WTC11 (cell line): ENCODE results near the gene ZNF326. TPM values are rescaled to one million over a fixed set of nuclear protein-coding genes. Genes with fewer than 3 reads are reported as not detected.

Experiments
- ATAC-seq: fragments of 200-7000 bp; cut with Tn5 transposase; 2 replicates; pipeline ENCODE4 v1.10.0; 2021; ENCODE audit warnings: mild to moderate bottlenecking, moderate library complexity
- CTCF ChIA-PET: fragments of 300-600 bp; sonication (Branson Sonifier 250); formaldehyde crosslinking; loops from one replicate; lab custom pipeline; 2021; ENCODE audit warnings: antibody characterized with exemption; lab: Charles Lee
- POLR2A ChIA-PET: fragments of 350-600 bp; sonication (Branson Sonifier 250); formaldehyde crosslinking; loops from one replicate; lab custom pipeline; 2021; ENCODE audit warnings: antibody characterized with exemption; lab: Charles Lee
- DNase-seq: peaks from one replicate; pipeline ENCODE4 v3.0.0; 2021; ENCODE audit warnings: low spot score
- H3K27ac Mint-ChIP-seq: 2 replicates; pipeline ENCODE4 v1.8.0; 2021; ENCODE audit warnings: mixed read lengths
- H3K27me3 Mint-ChIP-seq: 2 replicates; pipeline ENCODE4 v1.8.0; 2021; ENCODE audit warnings: low read depth, mild to moderate bottlenecking, moderate library complexity, mixed read lengths
- H3K36me3 Mint-ChIP-seq: 2 replicates; pipeline ENCODE4 v1.8.0; 2021; ENCODE audit warnings: mixed read lengths
- H3K4me1 Mint-ChIP-seq: 2 replicates; pipeline ENCODE4 v1.8.0; 2022; ENCODE audit warnings: mixed read lengths
- H3K4me3 Mint-ChIP-seq: 2 replicates; pipeline ENCODE4 v1.8.0; 2021; ENCODE audit warnings: mild to moderate bottlenecking, moderate library complexity, mixed read lengths
- H3K9me3 Mint-ChIP-seq: 2 replicates; pipeline ENCODE4 v1.8.0; 2021; ENCODE audit warnings: mixed read lengths
- AFF4 ChIP-seq: sonication (generic); formaldehyde crosslinking; IDR thresholded peaks from 2 replicates; pipeline ENCODE4 v1.8.1; 2023; ENCODE audit warnings: mild to moderate bottlenecking, missing genetic modification reagents, borderline replicate concordance
- ARID4B ChIP-seq: sonication (generic); formaldehyde crosslinking; IDR thresholded peaks from 2 replicates; pipeline ENCODE4 v1.8.0; 2023; ENCODE audit warnings: missing genetic modification reagents, mild to moderate bottlenecking, borderline replicate concordance
- ATF3 ChIP-seq: sonication (generic); formaldehyde crosslinking; conservative IDR thresholded peaks from 2 replicates; pipeline ENCODE4 v1.8.1; 2022; ENCODE audit warnings: mild to moderate bottlenecking, missing genetic modification reagents
- ATF6 ChIP-seq: sonication (generic); formaldehyde crosslinking; IDR thresholded peaks from 2 replicates; pipeline ENCODE4 v1.8.1; 2023; ENCODE audit warnings: mild to moderate bottlenecking, missing genetic modification reagents
- GTF2I ChIP-seq: fragments of 250-450 bp; sonication (Bioruptor Pico); conservative IDR thresholded peaks from 2 replicates; pipeline ENCODE4 v1.4.0; 2021; ENCODE audit warnings: mild to moderate bottlenecking
- MAX ChIP-seq: sonication (generic); formaldehyde crosslinking; IDR thresholded peaks from 2 replicates; pipeline ENCODE4 v1.8.0; 2022; ENCODE audit warnings: mild to moderate bottlenecking, missing genetic modification reagents
- RORB ChIP-seq: fragments of 250-450 bp; sonication (Bioruptor Pico); IDR thresholded peaks from 2 replicates; pipeline ENCODE4 v1.9.0; 2021; ENCODE audit warnings: mild to moderate bottlenecking
- SOX15 ChIP-seq: fragments of 250-450 bp; sonication (Bioruptor Pico); IDR thresholded peaks from 2 replicates; pipeline ENCODE4 v1.9.0; 2021; ENCODE audit warnings: mild to moderate bottlenecking
- TP53 ChIP-seq: sonication (generic); formaldehyde crosslinking; IDR thresholded peaks from 2 replicates; pipeline ENCODE4 v1.8.1; 2023; ENCODE audit warnings: mild to moderate bottlenecking, missing genetic modification reagents
- ZNF121 ChIP-seq: sonication (generic); formaldehyde crosslinking; IDR thresholded peaks from 2 replicates; pipeline ENCODE4 v1.8.0; 2023; ENCODE audit warnings: missing genetic modification reagents
- ZNF138 ChIP-seq: sonication (generic); formaldehyde crosslinking; conservative IDR thresholded peaks from 2 replicates; pipeline ENCODE4 v1.8.1; 2022; ENCODE audit warnings: mild to moderate bottlenecking, moderate library complexity, missing genetic modification reagents
- ZNF416 ChIP-seq: fragments of 250-450 bp; sonication (Bioruptor Pico); IDR thresholded peaks from 2 replicates; pipeline ENCODE4 v1.9.0; 2021; ENCODE audit warnings: mild to moderate bottlenecking, inconsistent platforms
- total RNA-seq: library from RNA; stranded (reverse); gene quantifications from 3 replicates; pipeline ENCODE4 v1.2.3, GENCODE V29; 2021

Gene ZNF326
- total RNA-seq, 1 experiment from 2014 or later = 32.7 TPM

- no peaks in the 10 kb centered on the region for H3K36me3 Mint-ChIP-seq
- no peaks in the 10 kb centered on the region for H3K4me1 Mint-ChIP-seq
- no peaks in the 10 kb centered on the region for H3K9me3 Mint-ChIP-seq
Measured at GRCh38 chr1:89974696-89975470, 20.0 kb upstream of the ZNF326 start.

More at GRCh38 chr1:89974696-89975470, 20.0 kb upstream of the ZNF326 start:
- TF ChIP-seq TP53 (CRISPR knock-in tag) = no peak
- no peak for TF ChIP-seq GTF2I
- no peak for TF ChIP-seq ATF6 (CRISPR knock-in tag)
- no peak for TF ChIP-seq MAX
- TF ChIP-seq ZNF138 (CRISPR knock-in tag) = no peak
- TF ChIP-seq RORB (CRISPR knock-in tag) = no peak
- no peak for TF ChIP-seq ATF3 (CRISPR knock-in tag)
- no peak for TF ChIP-seq SOX15
- no peak for TF ChIP-seq ZNF121
- no peak for TF ChIP-seq ARID4B (CRISPR knock-in tag)
- TF ChIP-seq ZNF416 (CRISPR knock-in tag) = no peak
- TF ChIP-seq AFF4 (CRISPR knock-in tag) = no peak
- CTCF ChIA-PET = interaction anchor here (0.5 to 0.9 kb wide), 2 partner anchors 162 to 170 kb away, joined by 3 to 4 read pairs; no protein-coding TSS in a partner anchor
- Mint-ChIP-seq H3K4me3 (no peak overlapping the region), H3K27ac (no peak overlapping the region), H3K27me3 (no peaks in the 10 kb centered on the region; the same call in 1 of the 2 replicates)
- no peak for DNase-seq
- POLR2A ChIA-PET = no interaction called here
- no peak for ATAC-seq
